HepG2 (cell line): ENCODE data around the gene TH. TPM values are rescaled to one million over a fixed set of nuclear protein-coding genes. Genes with fewer than 3 reads are reported as not detected.
A peak's percentile ranks its signal among the peaks of the same experiment; 100 is the strongest.

ENCODE experiments used
- BHLHE40 ChIP-seq: IDR thresholded peaks from 2 replicates; pipeline ENCODE4 v1.6.1; 2011; ENCODE audit warnings: low read length, improper control_type of control experiment
- BORCS8-MEF2B ChIP-seq: sonication (generic); formaldehyde crosslinking; IDR thresholded peaks from 2 replicates; pipeline ENCODE4 v1.8.0; 2022; ENCODE audit warnings: mild to moderate bottlenecking, missing genetic modification reagents
- CBX2 ChIP-seq, 2 experiments: fragments of 200-600 bp in 1 of 2; sonication (generic); formaldehyde crosslinking in 1 of 2; IDR thresholded peaks; 2 replicates each; pipeline versions ENCODE4 v1.7.0 to v1.8.1; 2018 to 2022; ENCODE audit warnings: low read depth in 2 of 2, low read length in 1 of 2, mild to moderate bottlenecking in 1 of 2, missing genetic modification reagents in 1 of 2
- HNRNPL ChIP-seq: fragments of 200-400 bp; formaldehyde crosslinking; IDR thresholded peaks from 2 replicates; pipeline ENCODE4 v1.6.1; 2017; ENCODE audit warnings: mild to moderate bottlenecking, low read depth, low read length
- KDM2A ChIP-seq: sonication (generic); formaldehyde crosslinking; IDR thresholded peaks from 2 replicates; pipeline ENCODE4 v1.4.0; 2020; ENCODE audit warnings: low read depth, missing genetic modification reagents, borderline replicate concordance
- MAX ChIP-seq: IDR thresholded peaks from 2 replicates; pipeline ENCODE4 v1.6.1; 2012; ENCODE audit warnings: inconsistent platforms
- MYC ChIP-seq: sonication (generic); formaldehyde crosslinking; IDR thresholded peaks from 2 replicates; pipeline ENCODE4 v1.9.0; 2021; ENCODE audit warnings: missing genetic modification reagents, borderline replicate concordance
- NPAS2 ChIP-seq: sonication (generic); formaldehyde crosslinking; IDR thresholded peaks from 2 replicates; pipeline ENCODE4 v1.8.0; 2022; ENCODE audit warnings: mild to moderate bottlenecking, missing genetic modification reagents, borderline replicate concordance
- RAD21 ChIP-seq: fragments of 450-650 bp; formaldehyde crosslinking; IDR thresholded peaks from 2 replicates; pipeline ENCODE4 v1.5.0; 2020; ENCODE audit warnings: mild to moderate bottlenecking
- SALL1 ChIP-seq: sonication (generic); formaldehyde crosslinking; IDR thresholded peaks from 2 replicates; pipeline ENCODE4 v1.8.0; 2022; ENCODE audit warnings: mild to moderate bottlenecking, missing genetic modification reagents
- STAG1 ChIP-seq: sonication (generic); formaldehyde crosslinking; IDR thresholded peaks from 2 replicates; pipeline ENCODE4 v1.4.0; 2020; ENCODE audit warnings: missing genetic modification reagents
- TFDP1 ChIP-seq: IDR thresholded peaks from 2 replicates; pipeline ENCODE4 v1.6.1; 2016; ENCODE audit warnings: missing compliant biosample characterization, missing genetic modification reagents, borderline replicate concordance
- ZNF263 ChIP-seq: sonication (generic); formaldehyde crosslinking; IDR thresholded peaks from 2 replicates; pipeline ENCODE4 v1.4.0; 2020; ENCODE audit warnings: missing genetic modification reagents
- ZNF329 ChIP-seq: sonication (generic); formaldehyde crosslinking; IDR thresholded peaks from 2 replicates; pipeline ENCODE4 v1.9.0; 2021; ENCODE audit warnings: low read depth, mild to moderate bottlenecking, missing genetic modification reagents
- ZNF770 ChIP-seq: sonication (generic); formaldehyde crosslinking; IDR thresholded peaks from 2 replicates; pipeline ENCODE4 v1.5.0; 2020; ENCODE audit warnings: mild to moderate bottlenecking, missing genetic modification reagents
- ZNF772 ChIP-seq: sonication (generic); formaldehyde crosslinking; IDR thresholded peaks from 2 replicates; pipeline ENCODE4 v1.5.0; 2020; ENCODE audit warnings: mild to moderate bottlenecking, missing genetic modification reagents
- polyA plus RNA-seq, 8 experiments: library from polyadenylated mRNA; depleted of rRNA in 3 of 8; stranded (reverse) in 7 of 8; unstranded in 1 of 8; fragments of >200 nt; fragmentation: Illumina TruSeq in 4 of 8; extraction: Trizol in 4 of 8; gene quantifications; 2 replicates each; pipeline versions ENCODE4 v1.2.1 to v1.2.3, GENCODE V29; 2011 to 2016; ENCODE audit warnings: low read depth in 4 of 8, missing spikeins in 1 of 8, mixed read lengths in 1 of 8; ENCODE audit not compliant: insufficient read depth in 1 of 8
- total RNA-seq, 5 experiments: library from RNA; depleted of rRNA; stranded (reverse); fragments of >200 nt; fragmentation: Illumina TruSeq; extraction: Trizol; gene quantifications; 2 replicates each; pipeline ENCODE4 v1.2.3, GENCODE V29; 2016; ENCODE audit warnings: low read depth in 1 of 5
- TF ChIP-seq, protein P1 (sequence below): sonication (generic); formaldehyde crosslinking; IDR thresholded peaks from 2 replicates; pipeline ENCODE4 v1.5.0; 2020; ENCODE audit warnings: missing genetic modification reagents
- TF ChIP-seq, protein P2 (sequence below): sonication (generic); formaldehyde crosslinking; IDR thresholded peaks from 2 replicates; pipeline ENCODE4 v1.5.0; 2020; ENCODE audit warnings: mild to moderate bottlenecking, missing genetic modification reagents, moderate library complexity
- TF ChIP-seq, protein P3 (sequence below): sonication (generic); formaldehyde crosslinking; IDR thresholded peaks from 2 replicates; pipeline ENCODE4 v1.4.0; 2020; ENCODE audit warnings: missing genetic modification reagents

Gene TH
- total and polyA plus RNA-seq, 2 of the 13 experiments (the other 11 are each of a cell fraction or from before 2014, with no cell fraction given): 0.36 TPM; not detected in 1

- TF ChIP-seq, protein P1, sequence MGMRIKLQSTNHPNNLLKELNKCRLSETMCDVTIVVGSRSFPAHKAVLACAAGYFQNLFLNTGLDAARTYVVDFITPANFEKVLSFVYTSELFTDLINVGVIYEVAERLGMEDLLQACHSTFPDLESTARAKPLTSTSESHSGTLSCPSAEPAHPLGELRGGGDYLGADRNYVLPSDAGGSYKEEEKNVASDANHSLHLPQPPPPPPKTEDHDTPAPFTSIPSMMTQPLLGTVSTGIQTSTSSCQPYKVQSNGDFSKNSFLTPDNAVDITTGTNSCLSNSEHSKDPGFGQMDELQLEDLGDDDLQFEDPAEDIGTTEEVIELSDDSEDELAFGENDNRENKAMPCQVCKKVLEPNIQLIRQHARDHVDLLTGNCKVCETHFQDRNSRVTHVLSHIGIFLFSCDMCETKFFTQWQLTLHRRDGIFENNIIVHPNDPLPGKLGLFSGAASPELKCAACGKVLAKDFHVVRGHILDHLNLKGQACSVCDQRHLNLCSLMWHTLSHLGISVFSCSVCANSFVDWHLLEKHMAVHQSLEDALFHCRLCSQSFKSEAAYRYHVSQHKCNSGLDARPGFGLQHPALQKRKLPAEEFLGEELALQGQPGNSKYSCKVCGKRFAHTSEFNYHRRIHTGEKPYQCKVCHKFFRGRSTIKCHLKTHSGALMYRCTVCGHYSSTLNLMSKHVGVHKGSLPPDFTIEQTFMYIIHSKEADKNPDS: no peak
- TF ChIP-seq BHLHE40: peak; percentile 51; the same call in 1 of the 2 replicates
- TF ChIP-seq, protein P2, sequence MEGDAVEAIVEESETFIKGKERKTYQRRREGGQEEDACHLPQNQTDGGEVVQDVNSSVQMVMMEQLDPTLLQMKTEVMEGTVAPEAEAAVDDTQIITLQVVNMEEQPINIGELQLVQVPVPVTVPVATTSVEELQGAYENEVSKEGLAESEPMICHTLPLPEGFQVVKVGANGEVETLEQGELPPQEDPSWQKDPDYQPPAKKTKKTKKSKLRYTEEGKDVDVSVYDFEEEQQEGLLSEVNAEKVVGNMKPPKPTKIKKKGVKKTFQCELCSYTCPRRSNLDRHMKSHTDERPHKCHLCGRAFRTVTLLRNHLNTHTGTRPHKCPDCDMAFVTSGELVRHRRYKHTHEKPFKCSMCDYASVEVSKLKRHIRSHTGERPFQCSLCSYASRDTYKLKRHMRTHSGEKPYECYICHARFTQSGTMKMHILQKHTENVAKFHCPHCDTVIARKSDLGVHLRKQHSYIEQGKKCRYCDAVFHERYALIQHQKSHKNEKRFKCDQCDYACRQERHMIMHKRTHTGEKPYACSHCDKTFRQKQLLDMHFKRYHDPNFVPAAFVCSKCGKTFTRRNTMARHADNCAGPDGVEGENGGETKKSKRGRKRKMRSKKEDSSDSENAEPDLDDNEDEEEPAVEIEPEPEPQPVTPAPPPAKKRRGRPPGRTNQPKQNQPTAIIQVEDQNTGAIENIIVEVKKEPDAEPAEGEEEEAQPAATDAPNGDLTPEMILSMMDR (CRISPR knock-in tag): peak; percentile 69
- TF ChIP-seq NPAS2: no peak
- peak; percentile 59; the same call in 1 of the 2 replicates for TF ChIP-seq TFDP1 (CRISPR knock-in tag)
- peak; percentile 30; the same call in 1 of the 2 replicates for TF ChIP-seq SALL1 (CRISPR knock-in tag)
- TF ChIP-seq HNRNPL: 0 out of 2 replicates have a peak, but pooled peaks have one; percentile 54
- peak; percentile 65; the same call in 1 of the 2 replicates for TF ChIP-seq ZNF263 (CRISPR knock-in tag)
- peak; percentile 85 for TF ChIP-seq RAD21 (CRISPR knock-in tag)
- no peak for TF ChIP-seq ZNF329
- TF ChIP-seq ZNF770: 0 out of 2 replicates have a peak, but pooled peaks have one; percentile 18
- TF ChIP-seq CBX2 (IDR thresholded peaks at IDR 0.05; ENCODE audit: low read depth, low read length): no peak
- TF ChIP-seq CBX2 (CRISPR knock-in tag; IDR thresholded peaks at IDR 0.05; ENCODE audit: low read depth): no peak
- TF ChIP-seq STAG1 (CRISPR knock-in tag): peak; percentile 84
- TF ChIP-seq, protein P3, sequence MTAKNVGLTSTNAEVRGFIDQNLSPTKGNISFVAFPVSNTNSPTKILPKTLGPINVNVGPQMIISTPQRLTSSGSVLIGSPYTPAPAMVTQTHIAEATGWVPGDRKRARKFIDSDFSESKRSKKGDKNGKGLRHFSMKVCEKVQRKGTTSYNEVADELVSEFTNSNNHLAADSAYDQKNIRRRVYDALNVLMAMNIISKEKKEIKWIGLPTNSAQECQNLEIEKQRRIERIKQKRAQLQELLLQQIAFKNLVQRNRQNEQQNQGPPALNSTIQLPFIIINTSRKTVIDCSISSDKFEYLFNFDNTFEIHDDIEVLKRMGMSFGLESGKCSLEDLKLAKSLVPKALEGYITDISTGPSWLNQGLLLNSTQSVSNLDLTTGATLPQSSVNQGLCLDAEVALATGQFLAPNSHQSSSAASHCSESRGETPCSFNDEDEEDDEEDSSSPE (CRISPR knock-in tag): 0 out of 2 replicates have a peak, but pooled peaks have one; percentile 23
- TF ChIP-seq ZNF772 (CRISPR knock-in tag): no peak
- peak; percentile 64; the same call in 1 of the 2 replicates for TF ChIP-seq MYC (CRISPR knock-in tag)
- TF ChIP-seq KDM2A (CRISPR knock-in tag): peak; percentile 43; the same call in 1 of the 2 replicates
- TF ChIP-seq MAX: peak; percentile 66
- no peak for TF ChIP-seq BORCS8-MEF2B (CRISPR knock-in tag)
Observed at GRCh38 chr11:2186669-2187279, 15.2 kb upstream of the TH start (continued).
